ENCODE data around the gene F5.

Gene F5

GRCh38 chr1:169527001-169527400 is 59.3 kb downstream of the F5 start:
- Histone ChIP-seq H3K27ac (no peak overlapping the region), H3K36me3 (no peaks in the 10 kb centered on the region), H3K27me3 (ENCODE audit: insufficient read depth, low read depth, severe bottlenecking) (no peaks in the 10 kb centered on the region), H3K4me3 (ENCODE audit: low read depth, low read length) (no peak overlapping the region), H3K9me3 (ENCODE audit: severe bottlenecking) (no peaks in the 10 kb centered on the region)
- no peak for TF ChIP-seq CTCF (IDR thresholded peaks at IDR 0.05; ENCODE audit: low read depth, low read length)
- DNase-seq = no peak

- Histone ChIP-seq H3K27me3 (ENCODE audit: insufficient read depth, low read depth, severe bottlenecking) (no peaks in the 10 kb centered on the region), H3K9me3 (ENCODE audit: severe bottlenecking) (no peaks in the 10 kb centered on the region), H3K27ac (no peak overlapping the region), H3K4me3 (ENCODE audit: low read depth, low read length) (no peak overlapping the region), H3K36me3 (no peaks in the 10 kb centered on the region)
- TF ChIP-seq CTCF (IDR thresholded peaks at IDR 0.05; ENCODE audit: low read depth, low read length) = no peak
- DNase-seq = no peak
These were observed 60.0 kb downstream of the F5 start for GRCh38 chr1:169526120-169526832.

- no peak for TF ChIP-seq CTCF (IDR thresholded peaks at IDR 0.05; ENCODE audit: low read depth, low read length)
- DNase-seq = no peak
- Histone ChIP-seq H3K27me3 (ENCODE audit: insufficient read depth, low read depth, severe bottlenecking) (no peaks in the 10 kb centered on the region), H3K4me3 (ENCODE audit: low read depth, low read length) (no peak overlapping the region), H3K36me3 (no peaks in the 10 kb centered on the region), H3K9me3 (ENCODE audit: severe bottlenecking) (no peaks in the 10 kb centered on the region), H3K27ac (no peak overlapping the region)
These were observed 60.9 kb downstream of the F5 start for GRCh38 chr1:169525391-169525790.

GRCh38 chr1:169523904-169524303 is 62.4 kb downstream of the F5 start:
- no peak overlapping the region for H3K27ac ChIP-seq
- H3K4me3 ChIP-seq (ENCODE audit: low read depth, low read length) = no peak overlapping the region
- H3K36me3 ChIP-seq = no peaks in the 10 kb centered on the region
- DNase-seq = no peak
- no peaks in the 10 kb centered on the region for H3K27me3 ChIP-seq (ENCODE audit: insufficient read depth, low read depth, severe bottlenecking)
- no peak for TF ChIP-seq CTCF (IDR thresholded peaks at IDR 0.05; ENCODE audit: low read depth, low read length)
- H3K9me3 ChIP-seq (ENCODE audit: severe bottlenecking) = no peaks in the 10 kb centered on the region

GRCh38 chr1:169521226-169521625 is 65.1 kb downstream of the F5 start:
- Histone ChIP-seq H3K27me3 (ENCODE audit: insufficient read depth, low read depth, severe bottlenecking) (no peaks in the 10 kb centered on the region), H3K9me3 (ENCODE audit: severe bottlenecking) (no peaks in the 10 kb centered on the region), H3K27ac (no peak overlapping the region), H3K36me3 (no peaks in the 10 kb centered on the region), H3K4me3 (ENCODE audit: low read depth, low read length) (no peak overlapping the region)
- no peak for DNase-seq
- TF ChIP-seq CTCF (IDR thresholded peaks at IDR 0.05; ENCODE audit: low read depth, low read length) = no peak
